Mucosa of descending colon (tissue), 3 donors: ENCODE results near the gene POPDC2. TPM values are rescaled to one million over a fixed set of nuclear protein-coding genes. Genes with fewer than 3 reads are reported as not detected.
"Not testable (repeated sequence)": the region's sequence is repeated elsewhere in the genome, so short reads cannot be mapped to it uniquely, and the experiment has no call there.

ENCODE experiments used
- ATAC-seq: fragments of 200-7000 bp; cut with Tn5 transposase; one replicate; pipeline ENCODE4 v1.9.1; 2020; ENCODE audit warnings: mild to moderate bottlenecking, moderate library complexity
- DNase-seq, 3 donors: peaks; one replicate each; pipeline ENCODE4 v3.0.0-alpha.2; 2020
- H3K36me3 ChIP-seq: fragments of 200-600 bp; one replicate; pipeline ENCODE4 v1.8.0; 2021; ENCODE audit warnings: low read depth, mild to moderate bottlenecking
- H3K4me1 ChIP-seq: fragments of 200-600 bp; one replicate; pipeline ENCODE4 v1.8.0; 2021; ENCODE audit warnings: low read depth, mild to moderate bottlenecking
- H3K4me3 ChIP-seq: fragments of 200-600 bp; one replicate; pipeline ENCODE4 v1.8.0; 2021; ENCODE audit warnings: mild to moderate bottlenecking
- H3K9me3 ChIP-seq: fragments of 200-600 bp; one replicate; pipeline ENCODE4 v1.8.0; 2021; ENCODE audit warnings: mild to moderate bottlenecking
- intact Hi-C, 2 donors: fragments of 100-400 bp; cut with DNase I in 1 of 2; cut with micrococcal nuclease in 1 of 2; formaldehyde crosslinking; loops; one replicate each; pipeline versions ENCODE4 v1.11.0 to v1.11.1; 2022; cut with DNase I, micrococcal nuclease
- total RNA-seq, 3 donors: library from RNA; stranded (reverse); fragmentation: NEBNext Ultra II Directional in 2 of 3; extraction: Animal tissue kit (Norgen Biotek cat#: 25700) in 2 of 3; gene quantifications; one replicate each; pipeline versions ENCODE4 v1.2.1 to v1.2.4, GENCODE V29; 2021 to 2023
- TF ChIP-seq, protein P1 (sequence below): fragments of 200-600 bp; IDR thresholded peaks from one replicate; pipeline ENCODE4 v1.8.0; 2022; ENCODE audit warnings: antibody characterized with exemption, mild to moderate bottlenecking
- donor health status: DM: no; HTN: no; CAD: no; lungs with moderate emphysema.
- donor health status: DM: no; HTN: no; CAD: no.
- donor health status: DM: no; HTN: yes; CAD: no.

The POPDC2 gene
- total RNA-seq, 3 donors from 2014 or later, result 4.2 to 89.0 (median 7.1) TPM

DNA sequence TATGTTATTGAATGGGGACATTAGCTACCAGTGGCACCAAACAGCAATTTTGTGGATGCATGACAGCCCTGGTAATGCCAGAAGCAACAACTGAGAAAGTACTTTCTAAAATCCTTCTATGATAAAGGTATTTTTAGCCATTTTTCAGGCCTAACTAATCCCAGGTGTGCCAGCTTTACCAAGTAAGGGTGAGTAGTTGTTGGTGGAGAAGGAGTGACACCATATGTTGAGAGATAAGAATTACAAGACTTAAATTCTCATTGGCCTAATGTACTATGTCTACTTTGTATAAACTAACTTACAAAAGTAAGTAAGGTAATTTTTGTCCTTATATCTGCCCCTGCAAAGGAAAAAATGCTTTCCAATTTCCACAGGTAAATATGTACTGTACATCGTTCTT is 20.9 kb upstream of the POPDC2 start:
- TF ChIP-seq, protein P1, sequence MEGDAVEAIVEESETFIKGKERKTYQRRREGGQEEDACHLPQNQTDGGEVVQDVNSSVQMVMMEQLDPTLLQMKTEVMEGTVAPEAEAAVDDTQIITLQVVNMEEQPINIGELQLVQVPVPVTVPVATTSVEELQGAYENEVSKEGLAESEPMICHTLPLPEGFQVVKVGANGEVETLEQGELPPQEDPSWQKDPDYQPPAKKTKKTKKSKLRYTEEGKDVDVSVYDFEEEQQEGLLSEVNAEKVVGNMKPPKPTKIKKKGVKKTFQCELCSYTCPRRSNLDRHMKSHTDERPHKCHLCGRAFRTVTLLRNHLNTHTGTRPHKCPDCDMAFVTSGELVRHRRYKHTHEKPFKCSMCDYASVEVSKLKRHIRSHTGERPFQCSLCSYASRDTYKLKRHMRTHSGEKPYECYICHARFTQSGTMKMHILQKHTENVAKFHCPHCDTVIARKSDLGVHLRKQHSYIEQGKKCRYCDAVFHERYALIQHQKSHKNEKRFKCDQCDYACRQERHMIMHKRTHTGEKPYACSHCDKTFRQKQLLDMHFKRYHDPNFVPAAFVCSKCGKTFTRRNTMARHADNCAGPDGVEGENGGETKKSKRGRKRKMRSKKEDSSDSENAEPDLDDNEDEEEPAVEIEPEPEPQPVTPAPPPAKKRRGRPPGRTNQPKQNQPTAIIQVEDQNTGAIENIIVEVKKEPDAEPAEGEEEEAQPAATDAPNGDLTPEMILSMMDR, result no peak
- Histone ChIP-seq H3K4me3 (no peak overlapping the region), H3K4me1 (peaks cover 4% of the 10 kb centered on the region), H3K9me3 (no peaks in the 10 kb centered on the region), H3K36me3 (no peaks in the 10 kb centered on the region)
- DNase-seq (no peak), ATAC-seq (no peak)
- intact Hi-C loops, result no loop called here

DNA sequence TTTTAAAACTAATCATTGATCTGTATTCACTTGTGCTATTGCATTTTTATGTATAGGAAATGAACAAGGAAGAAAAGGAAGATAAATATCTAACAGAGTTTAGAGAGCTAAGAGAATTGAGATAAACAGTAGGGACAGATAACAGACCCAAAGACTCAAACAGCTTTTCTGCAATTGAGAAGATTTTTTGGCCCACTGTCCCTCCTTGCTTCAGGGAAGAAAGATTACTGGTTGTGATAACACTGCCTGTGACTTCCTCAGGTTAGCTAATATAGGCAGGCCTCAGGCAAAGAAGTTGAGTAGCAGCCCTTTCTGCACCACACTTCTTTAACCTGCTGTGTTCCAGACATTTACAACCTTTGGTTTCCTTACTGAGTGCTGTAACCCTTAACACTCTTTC is 19.5 kb upstream of the POPDC2 start:
- H3K4me3 ChIP-seq, result no peak overlapping the region
- intact Hi-C loops, result no loop called here
- H3K4me1 ChIP-seq, result peaks cover 13% of the 10 kb centered on the region
- no peaks in the 10 kb centered on the region for H3K36me3 ChIP-seq
- DNase-seq (no peak), ATAC-seq (no peak)
- TF ChIP-seq, protein P1, result no peak
- H3K9me3 ChIP-seq, result no peaks in the 10 kb centered on the region

DNA sequence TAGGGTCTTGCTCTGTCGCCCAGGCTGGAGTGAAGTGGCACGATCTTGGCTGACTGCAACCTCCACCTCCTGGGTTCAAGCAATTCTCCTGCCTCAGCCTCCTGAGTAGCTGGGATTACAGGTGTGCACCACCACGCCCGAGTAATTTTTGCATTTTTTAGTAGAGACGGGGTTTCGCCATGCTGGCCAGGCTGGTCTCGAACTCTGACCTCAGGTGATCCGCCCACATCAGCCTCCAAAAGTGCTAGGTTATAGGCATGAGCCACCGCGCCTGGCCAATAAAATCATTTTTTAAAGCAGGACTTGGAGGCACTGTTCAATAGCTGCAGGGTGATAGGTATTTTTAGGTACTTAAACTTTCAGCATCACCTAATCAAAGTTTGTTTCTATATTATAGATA is 17.8 kb upstream of the POPDC2 start:
- H3K4me1 ChIP-seq, result peaks cover 13% of the 10 kb centered on the region
- DNase-seq, H3K36me3 ChIP-seq, H3K9me3 ChIP-seq, intact Hi-C loops, ATAC-seq, H3K4me3 ChIP-seq: not testable (repeated sequence)

DNA sequence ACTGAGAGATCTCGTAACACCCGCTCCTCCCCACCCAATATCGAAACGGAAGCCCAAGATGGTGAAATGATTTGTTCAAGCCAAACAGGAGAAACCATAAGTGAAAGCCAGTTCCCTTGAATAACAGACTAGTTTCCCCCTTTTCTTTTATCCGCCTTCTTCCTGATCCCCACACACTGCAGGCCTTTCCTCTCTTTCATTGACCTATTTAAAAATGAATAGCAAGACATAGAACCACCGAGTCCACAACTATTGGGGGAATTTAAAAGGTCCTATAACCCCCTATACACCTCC is 17.2 kb upstream of the POPDC2 start:
- no peak for ATAC-seq
- Histone ChIP-seq H3K4me1 (peaks cover 13% of the 10 kb centered on the region), H3K4me3 (peak overlapping the region; percentile 53), H3K9me3 (no peaks in the 10 kb centered on the region), H3K36me3 (no peaks in the 10 kb centered on the region)
- TF ChIP-seq, protein P1, result no peak
- DNase-seq, result no peak
- intact Hi-C loops, result no loop called here

DNA sequence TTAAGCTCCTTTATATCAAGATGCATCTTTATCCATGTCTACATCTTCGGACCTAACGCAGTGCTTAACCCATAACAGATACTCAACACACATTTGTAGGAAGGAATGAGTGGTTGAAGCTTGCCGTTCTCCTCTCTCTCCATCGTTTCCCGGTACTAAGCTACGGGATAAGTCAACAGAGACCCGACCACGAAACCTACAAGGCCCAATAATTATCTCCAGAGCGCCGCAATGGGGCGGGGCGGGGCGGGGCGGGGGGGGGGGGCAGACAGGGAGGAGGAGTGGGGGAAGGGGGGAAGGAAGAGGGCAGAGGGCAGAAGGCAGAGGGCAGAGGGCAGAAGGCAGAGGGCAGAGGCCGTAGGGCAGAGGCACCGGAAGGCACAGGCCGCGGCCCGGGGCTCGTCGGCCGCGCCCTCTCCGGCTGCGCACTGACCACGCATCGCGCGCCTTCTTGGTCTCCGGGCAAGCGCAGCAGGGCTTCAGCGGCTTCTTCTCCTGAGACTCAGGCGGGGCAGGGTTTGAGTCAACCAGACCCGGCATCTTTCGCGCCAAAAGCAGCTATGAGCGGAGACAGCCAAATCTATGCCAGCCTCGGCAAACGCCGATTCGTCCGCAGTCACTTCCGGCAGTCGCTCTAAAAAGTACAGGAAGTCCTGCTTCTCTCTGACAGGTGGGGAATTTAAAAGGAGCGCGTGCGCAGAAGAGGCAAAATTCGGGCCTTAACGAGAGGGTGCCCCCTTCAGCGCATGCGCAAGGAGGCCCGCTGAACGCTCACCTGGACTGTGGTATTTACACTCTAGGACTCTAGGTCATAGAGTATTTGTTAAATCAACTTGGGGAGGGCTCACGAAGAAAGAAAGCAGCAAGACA is 16.6 kb upstream of the POPDC2 start, which contains the start of gene COX17:
Gene COX17 (minus strand): TSS at position 636 of the 870 bp plus-strand sequence. CDS start 96 bp downstream, at position 540.
- H3K9me3 ChIP-seq, result no peaks in the 10 kb centered on the region
- intact Hi-C loops, result no loop called here
- no peaks in the 10 kb centered on the region for H3K36me3 ChIP-seq
- H3K4me3 ChIP-seq, result peak within 1 kb of the TSS; percentile 53
- TF ChIP-seq, protein P1, result no peak
- DNase-seq (peak; percentile 95 to 97 (median 96)), ATAC-seq (peak; percentile 95)
- peaks cover 13% of the 10 kb centered on the region for H3K4me1 ChIP-seq

DNA sequence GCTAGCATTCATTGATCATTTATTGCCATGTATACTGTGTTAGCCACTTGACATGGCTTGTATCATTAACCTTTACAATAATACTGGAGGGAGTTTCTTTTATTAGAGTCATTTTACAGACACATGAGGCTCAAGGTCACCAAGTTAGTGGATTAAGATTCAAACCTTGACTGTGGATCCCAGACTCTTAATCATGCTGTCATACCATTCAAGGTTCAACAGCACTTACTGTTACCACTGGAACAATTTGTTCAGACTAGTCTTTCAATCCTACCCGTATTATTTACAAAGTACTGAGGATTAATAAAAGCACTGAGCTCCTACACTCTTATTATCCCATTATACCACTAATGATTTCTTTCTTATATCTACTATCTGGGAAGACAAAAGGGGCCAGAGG is 15.6 kb upstream of the POPDC2 start:
- no peaks in the 10 kb centered on the region for H3K9me3 ChIP-seq
- TF ChIP-seq, protein P1, result no peak
- H3K36me3 ChIP-seq, result no peaks in the 10 kb centered on the region
- H3K4me1 ChIP-seq, result peaks cover 13% of the 10 kb centered on the region
- no peak overlapping the region for H3K4me3 ChIP-seq
- DNase-seq (no peak), ATAC-seq (no peak)
- intact Hi-C loops, result no loop called here
